GM18907 (cell line): ENCODE results near the gene MRTFA.

ENCODE experiments used
- ATAC-seq: cut with Tn5 transposase; IDR thresholded peaks from one replicate; pipeline ENCODE4 v1.9.1; 2021; ENCODE audit warnings: mild to moderate bottlenecking, moderate library complexity; ENCODE audit not compliant: unreplicated experiment

Gene MRTFA

GRCh38 chr22:40472579-40472978, 163.9 kb downstream of the MRTFA start:
- no peak for ATAC-seq

GRCh38 chr22:40472051-40472450, 164.5 kb downstream of the MRTFA start:
- no peak for ATAC-seq

GRCh38 chr22:40469181-40469580, 167.3 kb downstream of the MRTFA start:
- no peak for ATAC-seq

GRCh38 chr22:40468616-40469015, 167.9 kb downstream of the MRTFA start:
- ATAC-seq, result no peak

- no peak for ATAC-seq
These were observed 169.5 kb downstream of the MRTFA start for GRCh38 chr22:40466976-40467375.

GRCh38 chr22:40463683-40464082, 172.8 kb downstream of the MRTFA start:
- ATAC-seq, result peak; percentile 16

DNA sequence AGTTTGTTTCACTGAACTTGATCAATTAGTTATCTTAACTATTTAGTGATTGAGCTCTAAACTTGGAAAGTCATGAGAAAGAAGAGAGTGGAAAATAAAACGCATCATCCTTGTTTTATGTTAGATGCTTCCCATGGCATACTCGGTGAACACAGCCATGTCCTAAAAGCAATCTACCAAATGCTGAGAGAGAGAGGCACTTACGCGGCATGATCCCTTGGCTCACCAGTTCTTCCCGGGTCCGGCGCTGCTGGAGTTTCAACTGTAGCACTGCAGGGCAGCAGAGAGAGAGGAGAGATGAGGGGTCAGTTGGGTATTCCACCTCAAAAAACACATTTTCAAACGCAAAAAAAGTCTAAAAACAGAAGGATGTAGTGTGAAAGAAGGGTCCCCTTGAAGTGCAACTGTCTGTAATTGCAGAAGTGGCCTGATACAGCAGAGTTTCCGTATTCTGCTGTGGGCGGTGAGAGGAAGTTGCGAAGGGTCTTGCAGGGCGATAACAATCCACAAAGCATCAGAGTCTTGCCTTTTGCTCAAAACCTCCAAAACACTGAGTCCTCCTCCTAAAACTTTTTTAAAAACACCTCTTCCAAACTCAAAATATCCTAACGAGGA, 173.4 kb downstream of the MRTFA start:
- ATAC-seq, result peak; percentile 62

- ATAC-seq, result no peak
These were observed 174.1 kb downstream of the MRTFA start for GRCh38 chr22:40462195-40462984.

- ATAC-seq, result no peak
These were observed 182.8 kb downstream of the MRTFA start for GRCh38 chr22:40453671-40454070.

- no peak for ATAC-seq
These were observed 183.6 kb downstream of the MRTFA start for GRCh38 chr22:40452730-40453487.

DNA sequence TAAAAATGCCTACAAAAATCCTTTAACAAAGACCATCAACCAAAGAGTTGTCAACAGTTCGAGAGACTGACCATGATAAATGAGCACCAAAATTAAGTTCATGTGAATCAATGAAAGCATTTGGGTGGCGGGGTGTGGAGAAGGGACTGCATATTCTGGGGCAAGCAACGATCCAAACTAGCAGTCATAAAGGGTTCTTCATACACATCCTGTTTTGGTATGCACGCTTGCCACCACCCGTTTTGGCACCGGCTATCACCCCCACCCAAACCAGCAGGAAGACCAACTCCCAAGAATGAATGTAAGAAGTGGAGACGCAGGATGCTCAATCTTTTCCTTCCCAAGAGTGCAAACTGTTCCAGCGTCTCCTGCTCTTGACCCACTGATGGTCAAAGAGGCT, 185.3 kb downstream of the MRTFA start:
- ATAC-seq, result no peak

- ATAC-seq, result no peak
These were observed 185.9 kb downstream of the MRTFA start for GRCh38 chr22:40450616-40451015.

DNA sequence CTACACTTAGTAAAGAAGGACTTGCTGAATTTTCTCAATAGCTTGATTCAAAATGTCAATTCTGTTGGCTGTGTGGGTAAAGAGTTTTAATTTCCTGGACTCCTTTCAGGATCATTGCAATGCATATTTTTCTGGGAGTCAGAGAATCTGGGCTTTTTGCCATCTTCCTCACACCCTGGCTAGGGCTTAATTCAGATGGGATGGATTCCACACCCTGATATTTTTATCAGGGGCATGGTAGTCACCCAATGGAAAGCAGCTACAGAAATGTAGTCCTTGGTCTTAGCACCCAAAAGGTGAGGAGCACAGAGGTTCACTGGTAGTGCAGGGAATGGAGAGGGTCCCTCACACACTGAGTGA, 186.9 kb downstream of the MRTFA start:
- no peak for ATAC-seq

DNA sequence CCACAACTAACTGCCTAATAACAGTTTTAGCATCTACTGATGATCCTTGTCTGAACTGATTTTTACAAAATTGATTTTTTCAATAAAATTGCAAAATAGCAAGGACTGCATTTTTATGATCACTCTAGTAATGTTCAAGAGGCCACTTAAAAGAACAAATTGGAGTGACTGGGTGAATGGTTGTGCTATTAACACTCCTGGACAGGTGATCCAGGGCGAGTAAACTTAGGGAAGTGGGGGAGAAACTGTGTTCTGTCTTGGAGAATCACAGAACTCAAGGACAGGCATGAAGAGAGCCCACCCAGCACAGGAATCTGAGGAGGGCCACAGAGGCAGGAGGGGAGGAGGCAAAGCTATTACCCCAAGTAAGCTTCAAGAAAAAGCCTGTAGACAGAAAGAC, 190.3 kb downstream of the MRTFA start:
- ATAC-seq, result no peak

DNA sequence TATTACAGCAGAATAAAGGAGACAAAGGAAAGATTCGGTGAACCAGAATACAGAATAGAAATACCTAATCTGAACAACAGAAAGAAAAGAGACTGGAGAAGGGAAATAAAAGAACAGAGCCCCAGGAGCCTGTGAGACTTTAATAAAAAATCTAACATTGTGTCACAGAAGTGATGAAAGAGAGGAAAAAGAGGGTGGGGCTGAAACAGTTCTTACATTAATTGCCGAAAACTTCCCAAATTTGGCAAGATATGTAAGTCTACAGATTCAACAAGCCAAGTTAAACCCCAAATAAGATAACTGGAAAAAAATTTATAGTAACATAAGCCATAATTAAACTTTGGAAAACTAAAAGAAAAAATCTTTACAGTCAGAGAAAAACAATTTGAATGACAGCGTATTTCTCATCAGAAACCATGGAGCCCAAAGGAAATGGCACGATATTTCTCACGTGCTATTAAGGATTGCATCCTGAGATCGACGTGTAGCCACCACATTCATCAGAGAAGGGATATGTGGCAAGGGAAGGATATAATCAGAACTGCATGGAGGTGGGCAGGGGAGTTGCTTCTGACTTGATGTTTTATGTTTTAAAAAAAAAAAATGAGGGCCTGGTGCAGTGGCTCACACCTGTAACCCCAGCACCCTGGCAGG, 192.2 kb downstream of the MRTFA start:
- ATAC-seq, result no peak

- no peak for ATAC-seq
These were observed 192.8 kb downstream of the MRTFA start for GRCh38 chr22:40443732-40444131.

- ATAC-seq, result no peak
These were observed 194.6 kb downstream of the MRTFA start for GRCh38 chr22:40441761-40442390.

- ATAC-seq, result peak; percentile 67
These were observed 199.8 kb downstream of the MRTFA start for GRCh38 chr22:40436505-40437431.

DNA sequence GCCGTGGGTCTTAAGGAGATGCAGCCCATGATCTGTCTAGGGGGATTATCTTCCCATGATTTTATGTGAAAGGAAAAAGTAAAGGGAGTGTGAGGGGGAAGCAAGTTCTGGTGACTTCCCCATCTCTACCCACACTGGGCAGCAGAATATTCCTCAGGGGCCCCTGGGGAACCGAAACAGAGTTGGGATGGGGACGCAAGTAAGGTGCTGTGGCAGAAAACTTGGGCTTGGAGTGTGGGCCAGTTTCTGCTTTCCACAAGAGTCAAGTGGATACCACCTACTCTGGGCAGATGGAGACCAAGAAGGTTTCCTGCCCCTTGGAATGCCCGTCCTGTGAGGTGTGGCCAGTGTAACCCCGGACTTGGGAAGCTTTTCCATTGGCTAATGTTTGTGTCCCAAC, 201.8 kb downstream of the MRTFA start:
- ATAC-seq, result no peak

DNA sequence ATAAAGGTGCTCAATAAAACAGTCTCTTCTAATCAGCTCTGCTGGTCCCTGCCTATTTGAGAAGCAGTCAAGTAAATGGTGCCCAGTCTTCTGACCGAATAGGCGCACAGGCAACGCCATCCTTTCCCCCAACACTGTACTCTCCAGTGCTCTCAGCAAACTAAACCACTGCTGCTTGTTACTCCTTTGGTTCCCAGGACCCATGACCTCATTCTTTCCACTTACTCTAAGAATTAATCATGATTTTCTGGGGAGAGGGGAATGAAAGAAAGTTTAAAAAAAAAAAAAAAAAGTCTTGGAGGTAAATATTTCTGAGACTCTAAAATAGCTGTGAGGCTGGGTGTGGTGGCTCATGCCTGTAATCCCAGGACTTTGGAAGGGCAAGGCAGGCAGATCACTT, 202.4 kb downstream of the MRTFA start:
- ATAC-seq, result no peak
